ENCODE results near the gene JUP.

The JUP gene

GRCh38 chr17:41707803-41708669, 78.5 kb downstream of the JUP start:
- TF ChIP-seq ZNF274 (IDR thresholded peaks at IDR 0.05; ENCODE audit: low read depth, low read length): no peak
- TF ChIP-seq SUZ12 (IDR thresholded peaks at IDR 0.05; ENCODE audit: extremely low read depth, insufficient read depth, insufficient read length): no peak
- TF ChIP-seq YY1 (IDR thresholded peaks at IDR 0.05; ENCODE audit: insufficient read depth, insufficient read length): no peak
- Histone ChIP-seq H3K36me3 (ENCODE audit: insufficient read depth, insufficient read length, low read length) (no peaks in the 10 kb centered on the region), H3K9ac (ENCODE audit: insufficient read length, low read depth) (no peak overlapping the region), H3K4me1 (ENCODE audit: insufficient read depth, insufficient read length) (peaks cover 18% of the 10 kb centered on the region), H3K9me3 (ENCODE audit: insufficient read depth, low read length) (peaks cover 10% of the 10 kb centered on the region), H3K4me3 (ENCODE audit: insufficient read length, low read depth) (no peak overlapping the region), H3K27me3 (ENCODE audit: insufficient read depth, insufficient read length) (peaks cover 88% of the 10 kb centered on the region)
- DNase-seq (ENCODE audit: low read depth, low spot score): no peak

GRCh38 chr17:41705271-41705991, 81.1 kb downstream of the JUP start:
- Histone ChIP-seq H3K4me1 (ENCODE audit: insufficient read depth, insufficient read length) (peaks cover 18% of the 10 kb centered on the region), H3K4me3 (ENCODE audit: insufficient read length, low read depth) (no peak overlapping the region), H3K9ac (ENCODE audit: insufficient read length, low read depth) (no peak overlapping the region), H3K9me3 (ENCODE audit: insufficient read depth, low read length) (peaks cover 10% of the 10 kb centered on the region), H3K27me3 (ENCODE audit: insufficient read depth, insufficient read length) (peaks cover 86% of the 10 kb centered on the region), H3K36me3 (ENCODE audit: insufficient read depth, insufficient read length, low read length) (no peaks in the 10 kb centered on the region)
- TF ChIP-seq YY1 (IDR thresholded peaks at IDR 0.05; ENCODE audit: insufficient read depth, insufficient read length) (no peak), ZNF274 (IDR thresholded peaks at IDR 0.05; ENCODE audit: low read depth, low read length) (no peak), SUZ12 (IDR thresholded peaks at IDR 0.05; ENCODE audit: extremely low read depth, insufficient read depth, insufficient read length) (no peak)
- DNase-seq (ENCODE audit: low read depth, low spot score): peak; percentile 59

All from NT2/D1 (cell line).